GM12878 (cell line): ENCODE results near the gene FUZ. TPM values are rescaled to one million over a fixed set of nuclear protein-coding genes. Genes with fewer than 3 reads are reported as not detected.

Source experiments
- ATAC-seq: fragments of 200-7000 bp; cut with Tn5 transposase; 3 replicates; pipeline ENCODE4 v1.9.1; 2020; ENCODE audit warnings: mild to moderate bottlenecking, moderate library complexity
- BruUV-seq: library from RNA; stranded (reverse); fragments of 400-500 nt; replicated peaks from 2 replicates; lab custom pipeline; 2021; lab: Mats Ljungman, UMichigan
- CTCF ChIA-PET: fragments of 300-600 bp; sonication (Branson Sonifier 250); formaldehyde crosslinking; extraction: SDS; loops from one replicate; lab custom pipeline; 2021; ENCODE audit warnings: inconsistent platforms; lab: Yijun Ruan, JAX
- POLR2A ChIA-PET: fragments of 350-600 bp; formaldehyde crosslinking; extraction: SDS; loops from one replicate; lab custom pipeline; 2021; ENCODE audit warnings: inconsistent platforms; lab: Charles Lee
- RAD21 ChIA-PET: fragments of 300-600 bp; sonication (Branson Sonifier 250); formaldehyde crosslinking; loops from one replicate; lab custom pipeline; 2023; ENCODE audit warnings: antibody characterized with exemption; ENCODE audit not compliant: unreplicated experiment; lab: Charles Lee
- SMC1A ChIA-PET: fragments of 300-600 bp; sonication (Branson Sonifier 250); formaldehyde crosslinking; loops from one replicate; lab custom pipeline; 2023; ENCODE audit not compliant: unreplicated experiment, uncharacterized antibody; lab: Charles Lee
- DNase-seq: peaks from one replicate; pipeline ENCODE4 v3.0.0-alpha.2; 2011; ENCODE audit warnings: low read depth, low spot score
- FAIRE-seq: peaks from 3 replicates; lab custom pipeline; 2011; peaks lifted over from hg19 to GRCh38; lab: Jason Lieb, UNC
- H2AFZ ChIP-seq: 2 replicates; pipeline ENCODE4 v1.6.0; 2011; ENCODE audit warnings: low read depth, low read length, control low read depth; ENCODE audit not compliant: control insufficient read depth
- H3K27ac ChIP-seq: 2 replicates; pipeline ENCODE4 v1.5.1; 2011; ENCODE audit warnings: control low read depth; ENCODE audit not compliant: control insufficient read depth, insufficient read depth
- H3K27me3 ChIP-seq, 2 experiments: replicated peaks in 1 of 2; 2 replicates each; pipeline versions ENCODE4 v1.6.0 to v1.6.1; 2011; ENCODE audit warnings: low read length in 1 of 2; ENCODE audit not compliant: control insufficient read depth in 2 of 2, insufficient read depth in 2 of 2
- H3K36me3 ChIP-seq, 2 experiments: 2 replicates each; pipeline ENCODE4 v1.5.1; 2011; ENCODE audit warnings: low read length in 1 of 2; ENCODE audit not compliant: control insufficient read depth in 2 of 2, insufficient read depth in 2 of 2
- H3K4me1 ChIP-seq: 2 replicates; pipeline ENCODE4 v1.6.1; 2011; ENCODE audit warnings: mild to moderate bottlenecking, low read length, moderate library complexity, mixed read lengths; ENCODE audit not compliant: control insufficient read depth, insufficient read depth
- H3K4me2 ChIP-seq: 2 replicates; pipeline ENCODE4 v1.6.0; 2011; ENCODE audit warnings: control low read depth; ENCODE audit not compliant: control insufficient read depth, insufficient read depth
- H3K4me3 ChIP-seq: fragments of 200-600 bp; sonication (generic); 2 replicates; pipeline ENCODE4 v1.5.1; 2016
- H3K79me2 ChIP-seq: 2 replicates; pipeline ENCODE4 v1.6.0; 2011; ENCODE audit warnings: low read length; ENCODE audit not compliant: control insufficient read depth, insufficient read depth
- H3K9ac ChIP-seq: 2 replicates; pipeline ENCODE4 v1.8.0; 2011; ENCODE audit warnings: low read length, control low read depth, mixed read lengths; ENCODE audit not compliant: control insufficient read depth, insufficient read depth
- H3K9me3 ChIP-seq: replicated peaks from 3 replicates; pipeline ENCODE4 v1.5.1; 2011; ENCODE audit warnings: mild to moderate bottlenecking, low read length; ENCODE audit not compliant: control insufficient read depth, insufficient read depth
- H4K20me1 ChIP-seq: 2 replicates; pipeline ENCODE4 v1.6.0; 2011; ENCODE audit not compliant: control insufficient read depth, insufficient read depth
- ASH2L ChIP-seq: fragments of 300-600, 200-600 bp; sonication (generic); IDR thresholded peaks from 2 replicates; pipeline ENCODE4 v1.6.1; 2017; ENCODE audit warnings: low read depth, mild to moderate bottlenecking, borderline replicate concordance
- BCL11A ChIP-seq: IDR thresholded peaks from 2 replicates; pipeline ENCODE4 v1.6.1; 2011; ENCODE audit warnings: low read depth, low read length
- E4F1 ChIP-seq: fragments of 450-650 bp; IDR thresholded peaks from 2 replicates; pipeline ENCODE4 v1.6.1; 2018; ENCODE audit warnings: borderline replicate concordance, mild to moderate bottlenecking; ENCODE audit not compliant: partially characterized antibody
- ESRRA ChIP-seq: IDR thresholded peaks from 2 replicates; pipeline ENCODE4 v1.6.1; 2012; ENCODE audit warnings: mild to moderate bottlenecking, low read length, improper control_type of control experiment
- MLLT1 ChIP-seq: fragments of 450-650 bp; IDR thresholded peaks from 2 replicates; pipeline ENCODE4 v1.6.1; 2016; ENCODE audit warnings: mild to moderate bottlenecking
- PAX5 ChIP-seq: IDR thresholded peaks from 2 replicates; pipeline ENCODE4 v1.6.1; 2011; ENCODE audit warnings: low read depth, low read length, borderline replicate concordance
- RBBP5 ChIP-seq: fragments of 200-600 bp; sonication (generic); conservative IDR thresholded peaks from 2 replicates; pipeline ENCODE4 v1.6.1; 2016
- STAT3 ChIP-seq: IDR thresholded peaks from 2 replicates; pipeline ENCODE4 v1.6.1; 2011; ENCODE audit warnings: low read depth, low read length, improper control_type of control experiment
- WGBS: methylation state at CpG from one replicate; pipeline ENCODE4 v1.1.6; 2016; ENCODE audit warnings: low lambda C conversion rate; ENCODE audit not compliant: insufficient replicate concordance, insufficient coverage; ENCODE audit errors: missing lambda C conversion rate; 5-methylcytosine and 5-hydroxymethylcytosine counted together
- in situ Hi-C: fragments of 300-500 bp; cut with MboI; formaldehyde crosslinking; loops from 9 replicates; pipeline ENCODE4 v1.14.3; 2018; ENCODE audit warnings: mixed read lengths
- intact Hi-C: fragments of 100-400 bp; cut with micrococcal nuclease; formaldehyde crosslinking; loops from one replicate; pipeline ENCODE4 v1.14.2; 2022; ENCODE audit not compliant: unreplicated experiment
- polyA plus RNA-seq, 11 experiments: library from polyadenylated mRNA; depleted of rRNA in 4 of 11; unstranded in 6 of 11; stranded (reverse) in 5 of 11; fragments of >200 nt; fragmentation: Nextera tagmentation in 4 of 11; fragmentation: Illumina TruSeq in 1 of 11; extraction: Ambion mirVana in 4 of 11; extraction: Trizol in 1 of 11; gene quantifications; 1 replicate in 1 of 11; 2 replicates in 10 of 11; pipeline versions ENCODE4 v1.2.1 to v1.2.3, GENCODE V29; 2011 to 2016; ENCODE audit warnings: inconsistent platforms in 2 of 11, missing spikeins in 2 of 11, low read depth in 1 of 11
- total RNA-seq, 4 experiments: library from RNA; depleted of rRNA in 3 of 4; stranded (reverse); fragments of >200 nt in 3 of 4; fragmentation: Illumina TruSeq in 1 of 4; extraction: Trizol in 1 of 4; gene quantifications; 2 replicates each; pipeline versions ENCODE4 v1.2.1 to v1.2.3, GENCODE V29; 2013 to 2021

Gene FUZ
- total and polyA plus RNA-seq, 10 of the 15 experiments (the other 5 are each of a cell fraction or from before 2014, with no cell fraction given): 0.18 to 11.5 (median 8.8) TPM

GRCh38 chr19:49844138-49845095, 31.3 kb upstream of the FUZ start:
- Histone ChIP-seq H3K36me3 (peaks cover 0 to 2% of the 10 kb centered on the region in 2 experiments; a peak in 2 of 4 replicates), H3K9me3 (peaks cover 5% of the 10 kb centered on the region; the same call in 2 of the 3 replicates), H3K9ac (no peak overlapping the region), H3K79me2 (no peaks in the 10 kb centered on the region), H3K4me1 (peaks cover 25% of the 10 kb centered on the region), H3K27ac (no peak overlapping the region), H3K4me2 (peak overlapping the region; percentile 12; the same call in 1 of the 2 replicates), H3K4me3 (no peak overlapping the region), H2AFZ (no peak overlapping the region), H3K27me3 (no peaks in the 10 kb centered on the region), H4K20me1 (no peaks in the 10 kb centered on the region)
- DNase-seq (no peak), FAIRE-seq (no peak), ATAC-seq (no peak)
- SMC1A ChIA-PET: interaction anchor here (1.4 kb wide), 2 partner anchors 22 to 26 kb away, joined by 3 read pairs; partner anchors contain the start of gene MED25
- intact Hi-C loops: no loop called here
- WGBS: 39% methylated on average over 18 of the region's 18 CpGs
- in situ Hi-C loops: no loop called here
- BruUV-seq: no TSS peak
- RAD21 ChIA-PET: no interaction called here
- TF ChIP-seq PAX5: no peak
- TF ChIP-seq STAT3: no peak
- no peak for TF ChIP-seq ASH2L
- no peak for TF ChIP-seq ESRRA
- TF ChIP-seq RBBP5: no peak
- TF ChIP-seq MLLT1: no peak
- no peak for TF ChIP-seq E4F1
- TF ChIP-seq BCL11A: no peak
- POLR2A ChIA-PET: interaction anchor here (0.5 to 1.4 kb wide), 5 partner anchors 21 to 25 kb away, joined by 3 to 8 read pairs (median 4); partner anchors contain the start of gene PNKP
- CTCF ChIA-PET: no interaction called here
